GM20431 (cell line): ENCODE data around the gene NDST3.
"Not testable (repeated sequence)": the region's sequence is repeated elsewhere in the genome, so short reads cannot be mapped to it uniquely, and the experiment has no call there.

Source experiments
- in situ Hi-C: fragments of 300-500 bp; cut with MseI, MboI; formaldehyde crosslinking; loops from one replicate; pipeline ENCODE4 v1.15.0; 2020; ENCODE audit warnings: low sequenced_read_pairs; ENCODE audit not compliant: unreplicated experiment

Gene NDST3

GRCh38 chr4:118264096-118264495 is 229.8 kb downstream of the NDST3 start:
- in situ Hi-C loops = no loop called here

GRCh38 chr4:118265312-118266144 is 231.2 kb downstream of the NDST3 start:
- in situ Hi-C loops = no loop called here

DNA sequence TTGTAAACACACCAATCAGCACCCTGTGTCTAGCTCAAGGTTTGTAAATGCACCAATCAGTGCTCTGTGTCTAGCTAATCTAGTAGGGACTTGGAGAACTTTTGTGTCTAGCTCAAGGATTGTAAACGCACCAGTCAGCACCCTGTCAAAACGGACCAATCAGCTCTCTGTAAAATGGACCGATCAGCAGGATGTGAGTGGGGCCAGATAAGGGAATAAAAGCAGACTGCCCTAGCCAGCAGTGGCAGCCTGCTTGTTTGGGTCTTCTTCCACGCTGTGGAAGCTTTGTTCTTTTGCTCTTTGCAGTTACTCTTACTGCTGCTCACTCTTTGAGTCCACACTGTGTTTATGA is 231.8 kb downstream of the NDST3 start:
- in situ Hi-C loops = not testable (repeated sequence)

GRCh38 chr4:118268780-118269179 is 234.5 kb downstream of the NDST3 start:
- in situ Hi-C loops = no loop called here

DNA sequence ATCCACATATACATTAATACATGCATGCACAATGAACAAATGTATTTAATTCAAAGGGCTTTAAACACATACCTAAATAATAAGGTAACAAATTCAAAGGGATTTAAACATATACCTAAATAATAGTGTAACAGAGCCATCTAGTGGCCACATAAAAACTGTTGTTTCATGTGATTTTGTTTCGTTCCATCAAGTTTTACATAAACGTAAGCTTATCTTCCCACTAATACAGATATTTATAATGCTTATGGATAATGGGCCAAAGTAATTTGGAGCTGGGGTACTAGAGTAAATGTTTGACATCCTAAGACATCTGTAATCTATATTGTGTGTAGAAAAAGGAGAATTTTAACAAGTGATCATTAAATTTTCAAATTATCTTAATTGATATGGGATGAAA is 236.2 kb downstream of the NDST3 start:
- in situ Hi-C loops = no loop called here

GRCh38 chr4:118271788-118272187 is 237.5 kb downstream of the NDST3 start:
- in situ Hi-C loops = no loop called here

GRCh38 chr4:118273642-118274041 is 239.4 kb downstream of the NDST3 start:
- in situ Hi-C loops = no loop called here

- in situ Hi-C loops = no loop called here
Measured at GRCh38 chr4:118276580-118276979, 242.3 kb downstream of the NDST3 start.

DNA sequence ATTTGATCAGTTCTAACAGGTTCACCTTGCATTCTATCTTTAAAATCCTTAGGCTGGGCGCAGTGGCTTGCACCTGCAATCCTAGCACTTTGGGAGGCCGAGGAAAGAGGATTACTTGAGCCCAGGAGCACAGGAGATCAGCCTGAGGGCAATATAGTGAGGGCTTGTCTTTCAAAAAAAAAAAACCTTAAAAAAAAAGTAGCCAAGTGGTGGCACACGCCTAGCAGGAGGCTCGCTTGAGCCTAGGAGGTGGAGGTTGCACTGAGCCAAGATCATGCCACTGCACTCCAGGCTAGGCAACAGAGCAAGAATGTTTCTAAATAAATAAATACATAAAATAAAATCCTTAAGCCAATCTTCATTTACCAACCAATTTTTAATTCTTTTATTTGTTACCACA is 243.0 kb downstream of the NDST3 start:
- in situ Hi-C loops = no loop called here

DNA sequence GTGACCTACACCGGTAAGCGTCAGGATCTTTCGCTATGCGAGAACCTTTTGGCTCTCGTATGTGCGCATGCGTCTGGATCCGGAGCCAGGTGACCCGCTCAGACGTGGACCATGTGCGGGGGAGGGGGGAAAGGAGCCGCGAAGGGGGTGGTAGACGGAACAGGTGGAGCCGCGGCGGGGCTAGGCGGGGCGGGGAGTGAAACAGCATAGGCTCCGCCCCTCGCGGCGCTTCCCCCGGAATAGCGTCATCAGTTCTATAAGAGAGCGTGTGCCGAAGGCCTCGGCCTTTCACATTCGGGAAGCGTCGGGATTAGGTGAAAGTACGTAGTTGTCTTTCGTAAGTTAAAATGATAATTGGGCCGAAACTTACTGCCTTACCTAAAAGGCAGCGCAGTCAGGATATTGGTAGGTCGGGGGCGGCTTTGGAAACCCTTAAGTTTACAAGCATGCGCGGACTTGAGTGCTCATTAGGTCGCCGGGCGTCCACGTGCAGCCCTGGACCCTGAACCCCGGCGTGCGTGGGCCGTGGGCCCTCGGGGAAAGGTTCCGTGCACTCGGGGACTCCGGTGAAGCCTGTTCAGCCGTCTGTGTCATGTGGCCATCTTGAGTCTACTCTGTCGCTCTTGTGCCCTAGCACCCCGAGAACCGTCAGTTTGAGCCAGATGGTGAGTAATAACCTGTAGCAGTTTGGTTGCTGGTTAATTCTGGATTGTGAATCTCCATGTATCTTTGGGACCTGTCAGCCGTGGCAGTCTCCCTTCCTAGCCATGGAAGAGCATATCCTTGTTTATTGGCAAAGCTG is 244.4 kb downstream of the NDST3 start:
- in situ Hi-C loops = no loop called here

DNA sequence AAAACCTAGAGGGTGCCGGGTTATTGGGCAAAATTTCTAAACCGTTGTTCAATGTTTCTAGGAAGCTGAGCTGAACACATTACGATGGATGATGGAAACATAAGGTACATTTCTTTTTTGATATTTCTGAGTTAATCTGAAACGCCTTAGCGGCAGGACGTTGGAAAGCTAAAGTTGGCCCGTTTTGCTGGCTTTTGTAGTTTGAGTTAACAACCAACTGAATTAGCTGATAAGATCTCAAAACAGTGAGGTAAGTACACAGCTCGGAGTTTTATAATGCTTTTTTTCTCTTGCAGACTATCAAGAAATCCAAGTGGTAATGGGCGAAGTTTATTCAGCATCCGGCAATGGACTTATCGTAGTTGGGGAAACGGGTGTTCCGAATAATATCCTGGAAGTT is 245.0 kb downstream of the NDST3 start:
- in situ Hi-C loops = no loop called here

DNA sequence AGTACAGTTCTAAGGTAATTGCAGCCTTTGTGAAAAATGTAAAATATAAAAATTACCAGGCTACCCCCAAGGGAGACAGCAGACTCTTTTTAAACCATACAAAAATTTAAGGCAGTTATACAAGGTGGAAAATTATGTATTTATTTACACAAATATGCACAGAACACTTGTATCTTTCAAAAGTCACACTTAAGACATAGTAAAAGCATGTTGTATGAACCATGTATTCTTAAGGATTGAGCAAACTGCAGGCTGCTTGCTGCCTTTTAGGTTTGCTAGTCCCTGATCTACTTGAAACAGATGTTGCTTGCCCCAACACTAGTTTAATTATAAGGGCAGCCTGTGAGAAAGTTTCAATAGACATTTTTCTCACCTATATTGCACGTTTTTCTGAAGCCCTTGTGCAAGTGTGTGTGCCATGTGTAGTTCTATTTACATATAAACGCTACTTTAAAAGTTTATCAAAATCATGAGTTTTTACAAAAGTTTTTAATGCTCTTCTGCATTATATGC is 245.7 kb downstream of the NDST3 start:
- in situ Hi-C loops = no loop called here

DNA sequence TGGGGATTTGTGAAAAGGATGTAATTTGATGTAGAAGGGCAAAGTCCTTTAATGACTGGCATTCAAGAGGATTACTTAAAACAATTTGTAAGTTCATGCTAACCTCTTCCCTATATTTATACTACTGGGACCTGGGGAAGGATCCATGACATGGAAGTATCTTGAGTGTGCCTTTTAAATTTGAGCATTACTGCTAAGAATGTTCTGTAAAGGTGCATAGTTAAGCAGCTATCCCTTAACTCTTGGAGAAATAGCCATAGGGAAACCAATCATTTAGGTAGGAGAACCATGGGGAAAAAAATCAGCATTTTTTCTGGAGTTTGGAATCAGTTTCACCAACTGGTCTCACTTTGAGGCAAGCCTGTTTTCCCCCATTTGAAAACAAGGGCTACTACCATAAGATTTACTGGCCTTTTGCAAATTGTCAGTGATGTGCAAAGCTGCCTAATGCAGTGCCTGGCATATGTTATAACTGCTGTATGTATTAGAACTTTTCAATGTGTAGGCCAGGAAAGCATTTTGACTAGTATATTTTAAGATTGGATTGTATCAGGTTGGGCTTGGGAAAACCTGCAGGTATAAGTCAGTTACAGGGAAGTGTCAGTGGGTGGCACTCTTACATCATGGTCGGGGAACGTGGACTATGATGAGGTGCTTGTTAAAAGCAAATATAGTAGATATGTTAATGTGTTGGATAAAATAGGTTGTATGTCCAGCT is 246.4 kb downstream of the NDST3 start:
- in situ Hi-C loops = no loop called here

GRCh38 chr4:118281611-118282442 is 247.5 kb downstream of the NDST3 start:
- in situ Hi-C loops = no loop called here

GRCh38 chr4:118282692-118283091 is 248.4 kb downstream of the NDST3 start:
- in situ Hi-C loops = no loop called here

DNA sequence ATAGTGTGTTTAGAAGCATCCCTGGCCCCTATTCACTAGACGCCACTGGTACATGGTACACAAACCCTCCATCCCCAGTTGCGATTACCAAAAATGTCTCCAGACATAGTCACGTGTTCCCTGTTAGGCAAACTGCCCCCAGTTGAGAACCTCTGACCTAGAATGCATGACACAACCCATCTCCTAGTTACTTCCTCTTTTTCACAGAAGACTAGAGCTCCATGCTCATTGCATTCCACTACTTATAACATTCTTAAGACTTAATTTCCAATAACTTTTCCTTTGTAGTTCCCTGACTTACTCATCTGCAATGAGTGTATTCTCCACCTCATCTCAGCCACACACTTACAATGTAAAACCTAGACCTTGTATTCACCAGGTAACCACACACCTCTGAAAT is 249.9 kb downstream of the NDST3 start:
- in situ Hi-C loops = no loop called here

GRCh38 chr4:118285931-118286330 is 251.6 kb downstream of the NDST3 start:
- in situ Hi-C loops = no loop called here

GRCh38 chr4:118286685-118287084 is 252.4 kb downstream of the NDST3 start:
- in situ Hi-C loops = no loop called here

DNA sequence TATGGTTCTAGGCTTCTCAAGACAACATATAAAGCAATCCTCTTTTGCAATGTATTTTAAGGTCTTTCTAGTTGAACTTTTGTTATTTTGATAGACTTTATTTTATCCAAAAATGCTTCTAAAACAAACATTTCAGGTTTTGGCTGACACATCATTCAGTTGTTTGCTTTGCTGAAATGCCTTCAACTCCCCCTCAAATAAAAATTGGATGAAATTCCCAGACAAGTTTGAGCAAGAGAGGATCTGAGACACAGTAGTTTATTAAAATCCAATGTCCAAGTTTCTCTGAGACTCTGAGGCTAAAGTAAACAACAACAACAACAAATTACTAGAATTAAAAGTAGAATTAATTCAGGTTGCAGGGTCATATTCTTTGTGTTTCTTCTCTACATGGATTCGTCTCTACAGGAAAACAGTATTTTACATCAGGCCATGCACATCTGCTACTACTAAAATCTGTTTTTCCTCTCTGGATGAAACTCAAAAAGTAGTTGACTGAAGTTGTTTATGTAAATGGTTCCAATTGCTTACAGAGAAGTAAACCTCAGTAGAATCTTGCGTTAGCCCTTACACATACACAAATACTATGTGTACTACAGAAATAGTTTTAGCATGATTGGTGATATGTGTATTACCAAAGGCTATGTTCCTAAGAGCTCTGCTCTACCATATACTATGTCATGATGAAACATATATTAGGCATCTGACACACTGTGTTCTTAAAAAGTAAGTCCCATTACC is 253.6 kb downstream of the NDST3 start:
- in situ Hi-C loops = no loop called here
